ENCODE measurements around the gene DLL1.
A peak's percentile ranks its signal among the peaks of the same experiment; 100 is the strongest.
"Not testable (repeated sequence)": the region's sequence is repeated elsewhere in the genome, so short reads cannot be mapped to it uniquely, and the experiment has no call there.

Gene DLL1

GRCh38 chr6:170268216-170269129, 22.4 kb downstream of the DLL1 start:
- Histone ChIP-seq H3K27ac (ENCODE audit: insufficient read depth in 1 of 2, low read depth in 1 of 2, low read length in 2 of 2, poor library complexity in 1 of 2, severe bottlenecking in 2 of 2) (no peak overlapping the region), H3K9me3 (ENCODE audit: control extremely low read depth in 1 of 5, control insufficient read depth in 4 of 5, insufficient read depth in 2 of 5, low read depth in 1 of 5, low read length in 4 of 5) (no peaks in the 10 kb centered on the region), H3K4me1 (ENCODE audit: control extremely low read depth in 1 of 4, control insufficient read depth in 4 of 4, insufficient read depth in 4 of 4, low read length in 3 of 4) (peaks cover 0 to 21% (median 17%) of the 10 kb centered on the region in 4 experiments), H3K4me3 (ENCODE audit: control insufficient read depth in 1 of 7, extremely low read depth in 1 of 7, insufficient read depth in 4 of 7, low read depth in 2 of 7, low read length in 6 of 7) (no peak overlapping the region), H3K36me3 (ENCODE audit: control insufficient read depth in 4 of 4, insufficient read depth in 4 of 4, low read length in 3 of 4) (no peaks in the 10 kb centered on the region), H3K27me3 (replicated peaks in 2 of 5; ENCODE audit: control insufficient read depth in 4 of 5, insufficient read depth in 5 of 5, low read length in 4 of 5) (peaks cover 0 to 5% (median 0%) of the 10 kb centered on the region in 5 experiments)
- no peak for DNase-seq
- 94% methylated on average over 19 of the region's 22 CpGs for WGBS (ENCODE audit: insufficient coverage)
- CTCF ChIA-PET: interaction anchor here (1.9 kb wide), 1 partner anchor 16 kb away, joined by 4 read pairs; no protein-coding TSS in a partner anchor
- POLR2A ChIA-PET: no interaction called here

- WGBS (ENCODE audit: insufficient coverage): 97% methylated on average over 14 of the region's 14 CpGs
These were observed 23.2 kb downstream of the DLL1 start for GRCh38 chr6:170267688-170268087.

GRCh38 chr6:170266061-170266825, 24.6 kb downstream of the DLL1 start:
- CTCF ChIA-PET: no interaction called here
- peak in 1 of 3 donors; percentile 36 for DNase-seq
- no peaks in the 10 kb centered on the region for H3K36me3 ChIP-seq (ENCODE audit: control insufficient read depth in 4 of 4, insufficient read depth in 4 of 4, low read length in 3 of 4)
- H3K9me3 ChIP-seq (ENCODE audit: control extremely low read depth in 1 of 5, control insufficient read depth in 4 of 5, insufficient read depth in 2 of 5, low read depth in 1 of 5, low read length in 4 of 5): no peaks in the 10 kb centered on the region
- no peak overlapping the region for H3K4me3 ChIP-seq (ENCODE audit: control insufficient read depth in 1 of 7, extremely low read depth in 1 of 7, insufficient read depth in 4 of 7, low read depth in 2 of 7, low read length in 6 of 7)
- peaks cover 0 to 4% (median 2%) of the 10 kb centered on the region in 4 experiments for H3K4me1 ChIP-seq (ENCODE audit: control extremely low read depth in 1 of 4, control insufficient read depth in 4 of 4, insufficient read depth in 4 of 4, low read length in 3 of 4)
- 87% methylated on average over 9 of the region's 18 CpGs for WGBS (ENCODE audit: insufficient coverage)
- no peak overlapping the region for H3K27ac ChIP-seq (ENCODE audit: insufficient read depth in 1 of 2, low read depth in 1 of 2, low read length in 2 of 2, poor library complexity in 1 of 2, severe bottlenecking in 2 of 2)
- peaks cover 0 to 23% (median 6%) of the 10 kb centered on the region in 5 experiments for H3K27me3 ChIP-seq (replicated peaks in 2 of 5; ENCODE audit: control insufficient read depth in 4 of 5, insufficient read depth in 5 of 5, low read length in 4 of 5)
- POLR2A ChIA-PET: no interaction called here

More at GRCh38 chr6:170267688-170268087, 23.2 kb downstream of the DLL1 start:
- Histone ChIP-seq H3K4me3 (ENCODE audit: control insufficient read depth in 1 of 7, extremely low read depth in 1 of 7, insufficient read depth in 4 of 7, low read depth in 2 of 7, low read length in 6 of 7) (no peak overlapping the region), H3K27ac (ENCODE audit: insufficient read depth in 1 of 2, low read depth in 1 of 2, low read length in 2 of 2, poor library complexity in 1 of 2, severe bottlenecking in 2 of 2) (no peak overlapping the region), H3K27me3 (replicated peaks in 2 of 5; ENCODE audit: control insufficient read depth in 4 of 5, insufficient read depth in 5 of 5, low read length in 4 of 5) (peaks cover 0 to 11% (median 2%) of the 10 kb centered on the region in 5 experiments), H3K4me1 (ENCODE audit: control extremely low read depth in 1 of 4, control insufficient read depth in 4 of 4, insufficient read depth in 4 of 4, low read length in 3 of 4) (peaks cover 0 to 19% (median 16%) of the 10 kb centered on the region in 4 experiments), H3K36me3 (ENCODE audit: control insufficient read depth in 4 of 4, insufficient read depth in 4 of 4, low read length in 3 of 4) (no peaks in the 10 kb centered on the region), H3K9me3 (ENCODE audit: control extremely low read depth in 1 of 5, control insufficient read depth in 4 of 5, insufficient read depth in 2 of 5, low read depth in 1 of 5, low read length in 4 of 5) (no peaks in the 10 kb centered on the region)
- DNase-seq: no peak
- POLR2A ChIA-PET: no interaction called here
- CTCF ChIA-PET: no interaction called here

GRCh38 chr6:170265655-170266054, 25.2 kb downstream of the DLL1 start:
- Histone ChIP-seq H3K27ac (ENCODE audit: insufficient read depth in 1 of 2, low read depth in 1 of 2, low read length in 2 of 2, poor library complexity in 1 of 2, severe bottlenecking in 2 of 2) (no peak overlapping the region), H3K9me3 (ENCODE audit: control extremely low read depth in 1 of 5, control insufficient read depth in 4 of 5, insufficient read depth in 2 of 5, low read depth in 1 of 5, low read length in 4 of 5) (no peaks in the 10 kb centered on the region), H3K4me1 (ENCODE audit: control extremely low read depth in 1 of 4, control insufficient read depth in 4 of 4, insufficient read depth in 4 of 4, low read length in 3 of 4) (no peaks in the 10 kb centered on the region), H3K36me3 (ENCODE audit: control insufficient read depth in 4 of 4, insufficient read depth in 4 of 4, low read length in 3 of 4) (no peaks in the 10 kb centered on the region), H3K27me3 (replicated peaks in 2 of 5; ENCODE audit: control insufficient read depth in 4 of 5, insufficient read depth in 5 of 5, low read length in 4 of 5) (peaks cover 0 to 23% (median 6%) of the 10 kb centered on the region in 5 experiments), H3K4me3 (ENCODE audit: control insufficient read depth in 1 of 7, extremely low read depth in 1 of 7, insufficient read depth in 4 of 7, low read depth in 2 of 7, low read length in 6 of 7) (no peak overlapping the region)
- DNase-seq: no peak
- 96% methylated on average over 22 of the region's 22 CpGs for WGBS (ENCODE audit: insufficient coverage)
- POLR2A ChIA-PET: no interaction called here
- CTCF ChIA-PET: no interaction called here

GRCh38 chr6:170264644-170265043, 26.2 kb downstream of the DLL1 start:
- H3K4me3 ChIP-seq (ENCODE audit: control insufficient read depth in 1 of 7, extremely low read depth in 1 of 7, insufficient read depth in 4 of 7, low read depth in 2 of 7, low read length in 6 of 7); H3K9me3 ChIP-seq (ENCODE audit: control extremely low read depth in 1 of 5, control insufficient read depth in 4 of 5, insufficient read depth in 2 of 5, low read depth in 1 of 5, low read length in 4 of 5); H3K36me3 ChIP-seq (ENCODE audit: control insufficient read depth in 4 of 4, insufficient read depth in 4 of 4, low read length in 3 of 4); H3K4me1 ChIP-seq (ENCODE audit: control extremely low read depth in 1 of 4, control insufficient read depth in 4 of 4, insufficient read depth in 4 of 4, low read length in 3 of 4); DNase-seq; H3K27ac ChIP-seq (ENCODE audit: insufficient read depth in 1 of 2, low read depth in 1 of 2, low read length in 2 of 2, poor library complexity in 1 of 2, severe bottlenecking in 2 of 2): not testable (repeated sequence)
- H3K27me3 ChIP-seq (replicated peaks in 2 of 5; ENCODE audit: control insufficient read depth in 4 of 5, insufficient read depth in 5 of 5, low read length in 4 of 5): peaks cover 0 to 23% (median 6%) of the 10 kb centered on the region in 5 experiments
- ChIA-PET CTCF (interaction anchor here (0.9 kb wide), 1 partner anchor 29 kb away, joined by 3 read pairs; no protein-coding TSS in a partner anchor), POLR2A (interaction anchor here (1.3 kb wide), 1 partner anchor 22 kb away, joined by 3 read pairs; no protein-coding TSS in a partner anchor)
- 93% methylated on average over 3 of the region's 12 CpGs for WGBS (ENCODE audit: insufficient coverage)

GRCh38 chr6:170264086-170264485, 26.8 kb downstream of the DLL1 start:
- ChIA-PET POLR2A (interaction anchor here (1.3 kb wide), 1 partner anchor 23 kb away, joined by 3 read pairs; no protein-coding TSS in a partner anchor), CTCF (interaction anchor here (0.9 kb wide), 1 partner anchor 30 kb away, joined by 3 read pairs; no protein-coding TSS in a partner anchor)
- Histone ChIP-seq H3K27me3 (replicated peaks in 2 of 5; ENCODE audit: control insufficient read depth in 4 of 5, insufficient read depth in 5 of 5, low read length in 4 of 5) (peaks cover 0 to 23% (median 6%) of the 10 kb centered on the region in 5 experiments), H3K27ac (ENCODE audit: insufficient read depth in 1 of 2, low read depth in 1 of 2, low read length in 2 of 2, poor library complexity in 1 of 2, severe bottlenecking in 2 of 2) (no peak overlapping the region), H3K36me3 (ENCODE audit: control insufficient read depth in 4 of 4, insufficient read depth in 4 of 4, low read length in 3 of 4) (no peaks in the 10 kb centered on the region), H3K4me1 (ENCODE audit: control extremely low read depth in 1 of 4, control insufficient read depth in 4 of 4, insufficient read depth in 4 of 4, low read length in 3 of 4) (no peaks in the 10 kb centered on the region), H3K4me3 (ENCODE audit: control insufficient read depth in 1 of 7, extremely low read depth in 1 of 7, insufficient read depth in 4 of 7, low read depth in 2 of 7, low read length in 6 of 7) (no peak overlapping the region), H3K9me3 (ENCODE audit: control extremely low read depth in 1 of 5, control insufficient read depth in 4 of 5, insufficient read depth in 2 of 5, low read depth in 1 of 5, low read length in 4 of 5) (no peaks in the 10 kb centered on the region)
- DNase-seq: no peak
- 100% methylated on average over 4 of the region's 7 CpGs for WGBS (ENCODE audit: insufficient coverage)
